Stimulated activated CD8-positive, alpha-beta memory T cell treated with anti-CD3 and anti-CD28 coated beads, Interleukin-2, amount 100 ng/mL, for 1 hour (primary cell): ENCODE results near the gene IGF2.
"Not testable (repeated sequence)": the region's sequence is repeated elsewhere in the genome, so short reads cannot be mapped to it uniquely, and the experiment has no call there.

ENCODE experiments used
- DNase-seq, 2 donors: peaks; one replicate each; pipeline ENCODE4 v3.0.0-alpha.2; 2020; ENCODE audit warnings: low read depth in 2 of 2

IGF2 gene

GRCh38 chr11:2139123-2139521, at the start of gene IGF2:
IGF2 (minus strand) TSS chr11:2139389; CDS start chr11:2135523, 3,866 bp downstream.
- DNase-seq, result no peak

GRCh38 chr11:2188745-2189144, 49.6 kb upstream of the IGF2 start:
- DNase-seq, result no peak

- no peak for DNase-seq
Measured at GRCh38 chr11:2187280-2187707, 48.1 kb upstream of the IGF2 start.

GRCh38 chr11:2186669-2187279, 47.6 kb upstream of the IGF2 start:
- DNase-seq, result peak; percentile 18 to 24

DNA sequence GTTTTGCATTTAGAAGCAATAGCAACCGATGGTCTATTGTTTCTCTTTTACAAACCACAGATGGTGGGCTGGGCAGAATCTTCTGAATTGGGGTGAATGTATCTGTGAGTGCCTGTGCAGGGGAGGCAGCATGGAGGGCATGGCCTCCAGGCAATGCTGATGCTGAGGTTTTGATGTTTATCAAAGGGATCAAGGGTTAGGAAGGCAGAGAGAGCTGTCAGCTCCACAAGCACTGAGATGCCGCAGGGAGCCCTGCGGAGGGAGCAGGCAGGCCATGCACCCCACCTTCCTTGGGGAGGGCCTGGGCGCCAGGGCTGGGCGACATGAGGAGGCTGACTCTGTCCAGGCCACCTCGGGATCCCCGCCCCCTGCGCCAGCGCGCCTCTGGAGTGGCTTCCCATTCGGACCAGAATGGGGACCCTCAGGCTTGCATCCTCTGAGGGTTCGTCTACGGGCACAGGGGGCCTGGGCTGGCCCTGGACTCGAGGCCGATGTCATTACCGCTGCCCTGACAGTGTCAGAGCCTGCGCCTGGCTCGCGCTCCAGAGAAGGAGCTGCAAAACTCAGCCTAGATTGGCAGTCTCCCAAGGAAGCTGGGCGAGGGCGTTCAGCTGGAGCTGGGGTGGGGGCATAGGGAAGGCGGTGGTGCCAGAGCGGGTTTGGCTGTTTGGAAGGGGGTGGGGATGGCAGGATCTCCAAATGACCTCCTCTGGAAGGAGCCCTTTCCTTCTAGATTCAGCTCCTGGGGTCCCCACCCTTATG, 46.3 kb upstream of the IGF2 start:
- DNase-seq, result no peak

DNA sequence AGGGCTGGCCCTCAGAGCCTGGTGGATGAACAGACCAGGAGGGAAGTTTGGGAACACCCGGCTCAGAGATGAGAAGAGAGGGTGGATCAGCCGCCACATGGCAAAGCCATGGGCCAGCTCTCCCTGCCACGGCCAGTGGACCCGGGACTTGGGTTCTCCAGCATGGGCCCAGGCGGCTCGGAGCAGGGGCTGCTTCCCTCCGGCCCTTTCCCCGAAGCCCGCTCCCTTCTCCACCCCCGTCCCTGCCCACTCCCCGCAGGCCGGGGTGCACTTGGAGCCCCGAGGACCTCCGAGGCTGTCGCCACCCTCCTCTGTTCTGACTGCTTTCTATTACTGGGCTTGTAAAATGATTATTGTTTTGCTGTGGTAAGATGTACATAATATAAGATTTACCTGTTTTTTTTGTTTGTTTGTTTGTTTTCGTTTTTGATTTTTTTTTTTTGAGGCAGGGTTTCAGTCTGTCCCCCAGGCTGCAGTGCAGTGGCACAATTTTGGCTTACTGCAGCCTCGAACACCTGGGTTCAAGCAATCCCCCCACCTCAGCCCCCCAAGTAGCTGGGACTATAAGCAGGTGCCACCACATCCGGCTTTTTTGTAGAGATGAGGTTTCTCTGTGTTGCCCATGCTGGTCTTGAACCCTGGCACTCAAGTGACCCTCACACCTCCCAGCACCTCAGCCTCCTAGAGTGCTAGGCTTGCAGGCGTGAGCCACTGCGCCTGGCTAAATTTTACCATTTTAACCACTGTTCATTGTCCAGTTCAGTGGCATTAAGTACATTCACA, 43.7 kb upstream of the IGF2 start:
- no peak for DNase-seq

GRCh38 chr11:2182075-2182474, 42.9 kb upstream of the IGF2 start:
- DNase-seq, result no peak

DNA sequence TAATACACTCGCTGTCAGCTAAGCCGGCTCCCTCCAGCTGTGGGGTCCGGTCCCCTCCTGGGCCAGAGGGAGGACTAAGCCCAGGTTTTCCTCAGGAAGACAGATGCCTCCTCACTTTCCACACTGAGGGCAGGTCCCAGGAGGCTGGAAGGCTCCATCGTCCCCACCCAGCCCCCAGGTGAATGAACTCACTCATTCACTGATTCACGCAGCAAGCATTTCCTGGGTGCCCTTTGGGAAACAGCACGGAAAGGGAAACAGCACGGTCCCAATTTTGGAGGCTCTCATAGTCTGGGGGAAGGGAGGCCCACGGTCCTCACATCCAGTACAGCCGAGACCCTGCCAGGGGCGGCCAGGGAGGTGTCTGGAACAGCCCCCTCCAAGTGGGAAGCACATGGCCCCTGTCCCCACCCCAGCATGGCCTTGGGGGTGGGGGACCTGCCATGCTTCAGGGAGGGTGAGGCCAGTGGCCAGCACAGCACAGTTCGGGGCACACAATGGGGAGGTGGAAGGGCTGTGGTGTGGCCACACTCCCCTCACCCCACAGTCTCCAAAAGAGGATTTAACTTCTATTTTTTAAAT, 41.7 kb upstream of the IGF2 start:
- no peak for DNase-seq

DNA sequence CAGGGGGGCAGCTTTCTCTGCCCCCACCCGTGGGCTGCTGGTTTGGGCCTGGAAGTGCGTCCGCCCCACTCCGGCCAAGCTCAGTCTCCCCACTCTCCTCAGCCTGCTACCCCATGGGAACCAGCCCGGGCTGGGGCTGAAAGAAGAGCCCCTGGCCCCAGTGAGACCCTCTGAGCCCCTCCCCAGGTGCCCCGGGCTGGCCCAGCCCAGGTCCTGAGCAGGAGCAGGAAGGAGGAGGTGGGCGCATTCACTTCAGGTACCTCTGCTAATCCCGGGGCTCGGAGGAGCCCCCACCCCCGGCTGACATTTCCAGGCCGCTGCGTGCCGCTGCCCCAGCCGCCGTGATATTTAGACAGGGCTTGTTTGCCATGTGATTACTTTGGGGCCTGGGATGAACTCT, 41.2 kb upstream of the IGF2 start:
- DNase-seq, result no peak

DNA sequence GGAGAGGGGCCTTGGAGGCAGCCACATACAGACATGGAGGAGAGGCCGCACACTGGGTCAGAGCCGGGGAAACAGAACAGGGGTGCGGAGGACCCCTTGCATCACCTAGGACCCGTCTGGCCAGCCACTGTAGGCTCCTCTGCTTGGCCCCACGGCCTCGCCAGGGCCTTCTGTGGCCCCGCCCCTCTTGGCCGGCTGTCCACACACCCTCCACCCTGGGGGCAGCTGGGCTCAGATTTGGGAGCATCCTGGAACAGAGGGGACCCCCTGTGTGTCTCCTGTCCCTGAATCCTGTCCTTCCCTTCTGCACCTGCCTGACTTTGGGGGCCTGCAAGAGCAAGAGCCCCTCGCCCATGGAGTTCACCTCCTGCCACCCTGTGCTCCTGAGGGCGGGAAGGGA, 40.3 kb upstream of the IGF2 start:
- DNase-seq, result no peak

GRCh38 chr11:2178906-2179494, 39.8 kb upstream of the IGF2 start:
- DNase-seq, result no peak

DNA sequence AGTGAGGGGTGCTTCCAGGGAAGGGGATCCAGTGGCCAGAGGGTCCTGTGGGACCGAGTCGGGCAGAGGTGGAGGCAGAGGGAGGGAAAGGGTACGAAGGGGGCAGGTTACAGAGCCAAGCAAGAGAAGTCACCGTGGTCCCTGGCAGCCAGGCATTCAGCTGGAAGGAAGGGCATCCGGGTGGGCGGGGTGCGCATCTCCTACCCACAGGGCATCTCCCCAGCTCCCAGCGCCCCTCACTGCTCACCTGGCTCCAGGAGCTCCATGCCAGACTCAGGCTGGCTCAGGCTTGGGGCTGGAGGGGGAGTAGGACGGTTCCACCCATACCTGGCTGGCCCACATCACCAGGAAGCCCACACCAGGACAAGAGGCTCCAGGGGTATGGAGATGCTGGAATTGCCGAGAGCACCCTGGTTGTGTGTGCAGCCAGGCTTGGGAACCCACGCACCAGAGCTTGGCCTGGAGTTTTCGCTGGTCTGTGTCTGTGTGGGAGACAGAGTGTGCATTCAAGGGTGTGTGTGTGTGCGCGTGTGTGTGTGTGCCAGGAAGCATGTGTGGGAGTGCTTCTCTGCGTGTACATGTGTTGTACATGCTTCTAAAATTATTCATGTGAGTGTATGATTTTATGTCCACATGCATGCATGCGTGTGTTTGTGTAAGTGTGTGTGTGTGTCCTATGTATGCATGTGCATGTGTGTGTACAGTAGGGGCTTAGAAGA, 39.0 kb upstream of the IGF2 start:
- DNase-seq, result not testable (repeated sequence)

GRCh38 chr11:2177076-2177475, 37.9 kb upstream of the IGF2 start:
- no peak for DNase-seq

DNA sequence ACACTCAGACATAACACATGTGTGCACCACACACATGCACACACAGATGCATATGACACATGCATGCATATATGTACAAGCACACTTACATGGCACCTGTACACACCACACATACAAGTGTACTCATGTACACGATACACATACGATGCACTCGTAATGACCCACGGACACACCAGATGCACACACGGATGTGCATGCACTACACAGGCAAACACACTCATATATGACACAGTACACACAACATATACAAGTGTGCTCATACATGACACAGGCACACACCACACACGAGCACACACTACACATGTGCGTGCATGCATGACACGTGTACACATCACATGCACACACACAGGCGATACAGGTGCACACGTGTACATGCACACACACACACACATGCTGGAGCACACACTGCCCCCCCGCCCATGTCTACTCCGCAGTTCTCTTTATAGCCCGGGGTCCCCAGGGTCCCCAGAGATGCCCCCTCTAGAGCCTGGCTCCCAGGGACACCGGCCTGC, 37.3 kb upstream of the IGF2 start:
- no peak for DNase-seq

DNA sequence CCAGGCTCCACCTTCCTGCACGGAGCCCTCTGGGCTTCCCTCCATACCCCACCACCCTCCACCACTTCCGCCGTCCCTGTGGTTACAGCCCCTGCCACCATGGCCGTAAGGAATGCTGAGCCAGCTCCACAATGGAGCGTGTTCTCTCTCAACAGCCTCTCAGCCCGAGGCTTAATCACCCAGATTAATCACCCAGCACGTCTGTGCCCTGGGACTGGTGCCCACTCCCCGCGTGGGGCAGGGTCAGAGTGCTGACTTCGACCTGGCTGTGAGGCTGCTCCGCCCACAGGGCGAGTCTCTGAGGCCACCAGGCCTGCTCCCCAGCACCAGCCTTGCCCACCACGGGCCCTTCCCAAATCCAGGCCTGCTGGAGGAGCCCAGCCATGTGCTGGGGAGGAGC, 36.5 kb upstream of the IGF2 start:
- DNase-seq, result no peak

DNA sequence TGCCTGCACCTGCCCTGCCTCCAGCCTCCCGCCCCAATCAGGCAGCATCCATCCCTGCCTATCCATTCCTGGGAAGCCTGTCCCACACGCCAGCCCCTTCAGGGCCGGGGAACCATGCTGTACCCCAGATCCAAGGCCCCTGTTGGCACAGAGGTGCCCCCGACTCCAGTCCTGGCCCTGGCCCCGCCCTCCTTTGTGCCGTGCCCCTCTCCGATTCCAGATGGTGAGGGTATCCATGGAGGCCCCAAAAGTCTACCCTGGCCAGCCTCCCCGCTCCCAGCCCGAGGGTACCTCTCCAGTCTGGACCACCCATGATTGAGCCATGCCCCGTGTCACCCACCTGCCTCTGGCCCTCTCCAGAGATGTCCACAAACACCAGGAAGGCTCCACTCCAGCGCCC, 35.2 kb upstream of the IGF2 start:
- no peak for DNase-seq

GRCh38 chr11:2173761-2174160, 34.6 kb upstream of the IGF2 start:
- DNase-seq, result no peak

GRCh38 chr11:2173150-2173693, 34.0 kb upstream of the IGF2 start:
- no peak for DNase-seq

DNA sequence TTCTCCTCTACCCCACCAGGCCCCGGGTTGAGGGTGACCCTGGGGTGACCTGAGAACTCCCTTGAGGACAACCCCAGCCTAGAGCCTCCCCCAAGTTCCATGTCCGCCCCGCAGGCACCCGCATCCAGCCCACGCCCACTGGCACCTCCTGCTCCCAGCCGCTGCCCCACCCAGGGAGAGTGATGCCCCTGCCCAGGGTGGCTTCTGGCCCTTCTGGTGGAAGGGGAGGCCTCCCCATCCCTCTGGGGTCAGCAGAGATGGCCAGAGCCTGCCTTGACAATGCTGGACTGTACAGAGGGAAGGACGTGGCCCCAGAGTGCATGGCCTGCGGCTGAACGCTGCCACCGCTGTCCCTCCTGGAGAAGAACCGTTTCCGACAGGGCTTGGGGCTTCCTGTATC, 33.5 kb upstream of the IGF2 start:
- DNase-seq, result no peak

DNA sequence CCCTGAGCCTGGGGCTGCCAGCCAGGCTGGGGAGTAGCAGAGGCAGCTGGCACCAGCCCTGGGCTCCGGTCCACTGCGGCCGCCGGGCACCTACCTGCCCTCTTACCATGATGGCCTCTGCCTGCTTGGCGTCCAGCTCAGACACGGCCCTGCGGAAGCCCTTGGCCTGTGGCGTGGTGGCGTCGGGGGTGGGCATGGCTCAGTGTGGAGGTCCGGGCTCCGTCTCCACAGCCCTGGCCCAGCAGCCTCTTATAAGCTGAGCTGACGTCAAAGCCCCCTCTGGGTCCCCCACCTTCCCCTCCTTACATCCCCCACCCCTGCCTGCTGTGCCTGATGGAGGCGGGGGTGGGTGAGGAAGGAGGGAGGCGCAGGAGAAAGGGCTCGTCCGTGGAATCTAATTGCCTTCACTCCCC, 32.4 kb upstream of the IGF2 start, which contains the start of gene TH:
TSS of gene TH (minus strand) at position 225 of the 413 bp plus-strand sequence. CDS start at position 196, 29 bp downstream.
- DNase-seq, result no peak
